Left hindlimb (tissue), 1 donor: ENCODE measurements around the gene RCBTB2.
"Not testable (repeated sequence)": the region's sequence is repeated elsewhere in the genome, so short reads cannot be mapped to it uniquely, and the experiment has no call there.

Experiments
- DNase-seq: peaks from one replicate; pipeline ENCODE4 v3.0.0-alpha.2; 2018

RCBTB2 gene

DNA sequence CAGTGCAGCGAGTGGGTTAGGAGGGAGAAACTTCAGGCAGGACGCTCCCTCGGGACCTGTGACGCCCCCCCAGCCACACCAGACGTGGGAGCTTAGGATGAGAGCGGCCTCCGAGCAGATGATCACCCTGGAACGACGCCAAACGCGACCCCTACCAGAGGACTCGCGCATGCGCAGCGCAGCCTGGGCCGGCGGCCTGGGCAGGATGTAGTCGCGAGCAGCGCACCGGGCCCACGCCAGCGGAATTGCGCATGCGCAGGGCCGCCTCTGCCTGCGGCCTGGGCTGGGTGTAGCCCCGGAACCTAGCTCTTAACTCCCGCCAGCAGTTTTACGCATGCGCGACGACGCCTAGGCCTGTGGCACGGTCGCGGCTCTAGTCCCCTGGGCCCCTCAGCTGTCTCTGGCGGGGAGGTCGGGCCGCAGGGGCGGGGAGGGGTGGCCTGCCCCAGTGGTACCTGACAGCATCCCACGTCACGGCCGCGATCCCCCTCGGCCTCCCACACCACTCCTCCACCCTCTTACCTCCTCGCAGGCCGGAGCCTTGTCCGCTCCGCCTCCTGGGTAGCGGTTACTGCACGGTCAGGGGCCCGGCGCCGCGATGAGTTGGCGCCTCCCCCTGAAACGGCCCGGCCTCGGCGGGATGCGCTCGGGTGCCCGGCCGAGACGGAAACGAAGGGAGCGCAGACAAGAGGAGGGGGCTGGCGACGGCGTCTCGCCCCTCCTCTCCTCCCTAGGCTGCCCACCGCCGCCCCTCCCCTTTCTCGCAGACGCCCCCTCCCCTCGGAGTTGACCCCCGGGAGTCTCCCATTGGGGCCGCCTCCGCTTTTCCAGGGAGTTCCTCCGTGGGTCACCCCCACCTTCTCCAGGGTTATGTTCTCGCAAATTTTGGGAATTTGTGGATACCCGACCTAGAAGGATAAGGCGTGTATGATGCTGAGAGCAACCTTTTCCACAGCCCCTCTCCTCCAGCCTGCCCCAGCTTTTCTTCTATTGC, at the start of gene RCBTB2:
TSS of gene RCBTB2 (minus strand) at position 575 of the 994 bp plus-strand sequence. CDS start 11,141 bp downstream, outside the sequence.
- DNase-seq = peak; percentile 99

DNA sequence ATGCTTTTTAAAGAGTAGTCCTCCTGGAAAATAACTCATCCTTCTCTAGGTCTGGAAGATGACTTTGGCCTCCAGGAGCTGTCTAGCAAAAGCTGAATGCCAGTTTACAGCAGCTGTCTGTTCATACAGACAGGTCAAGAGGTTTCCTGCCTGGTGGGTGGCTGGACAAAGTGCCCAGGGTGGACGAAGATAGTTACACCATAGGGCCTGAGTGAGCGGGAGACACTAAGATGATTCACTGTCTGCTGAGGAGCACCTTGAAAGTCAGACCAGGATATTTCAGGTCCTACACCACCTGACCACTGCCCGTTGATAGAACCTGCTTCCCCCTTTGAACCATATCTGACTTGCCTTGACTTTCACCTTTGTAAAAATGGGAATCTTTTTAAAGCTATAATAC, 49.2 kb upstream of the RCBTB2 start:
- no peak for DNase-seq

DNA sequence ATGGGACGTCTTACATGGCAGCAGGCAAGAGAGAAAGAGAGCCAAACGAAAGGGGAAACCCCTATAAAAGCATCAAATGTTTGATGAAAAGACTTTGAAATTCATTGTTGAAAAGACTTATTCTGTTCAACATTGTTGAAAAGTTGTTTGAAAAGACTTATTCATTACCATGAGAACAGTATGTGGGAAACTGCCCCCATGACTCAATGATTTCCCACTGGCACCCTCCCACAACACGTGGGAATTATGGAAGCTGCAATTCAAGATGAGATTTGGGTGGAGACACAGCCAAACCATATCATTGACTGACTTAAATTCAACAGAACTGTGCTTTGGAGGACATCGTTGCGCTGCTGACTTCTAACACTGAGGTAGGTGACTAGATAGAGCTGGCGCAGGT, 48.0 kb upstream of the RCBTB2 start:
- no peak for DNase-seq

DNA sequence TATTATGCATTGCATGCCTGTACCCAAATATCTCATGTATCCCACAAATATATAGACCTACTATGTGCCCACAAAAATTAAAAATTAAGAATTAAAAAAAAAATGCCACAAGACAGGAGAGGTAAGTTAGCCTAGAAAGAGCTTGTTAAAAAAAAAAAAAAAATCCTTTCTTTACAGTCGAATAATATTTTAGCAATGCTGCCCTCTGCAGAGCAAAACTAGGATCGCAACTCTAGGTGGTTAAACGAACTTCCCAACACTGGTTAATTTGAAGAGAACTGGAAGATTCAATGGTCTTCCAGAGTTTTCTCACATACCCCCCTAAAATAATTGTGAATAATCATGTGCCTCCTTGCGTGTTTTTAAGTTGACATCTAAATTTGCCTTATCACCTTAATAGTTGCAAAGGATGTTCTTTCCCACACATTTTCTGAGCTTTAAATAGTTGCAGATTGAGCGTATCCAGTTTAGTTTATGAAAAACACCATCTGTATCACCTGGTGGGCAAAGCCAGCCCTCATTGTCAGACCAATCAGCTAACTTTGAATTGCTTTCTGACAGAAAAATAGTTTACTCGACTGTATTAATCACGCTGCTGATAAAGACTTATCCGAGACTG, 47.4 kb upstream of the RCBTB2 start:
- DNase-seq = peak; percentile 69

DNA sequence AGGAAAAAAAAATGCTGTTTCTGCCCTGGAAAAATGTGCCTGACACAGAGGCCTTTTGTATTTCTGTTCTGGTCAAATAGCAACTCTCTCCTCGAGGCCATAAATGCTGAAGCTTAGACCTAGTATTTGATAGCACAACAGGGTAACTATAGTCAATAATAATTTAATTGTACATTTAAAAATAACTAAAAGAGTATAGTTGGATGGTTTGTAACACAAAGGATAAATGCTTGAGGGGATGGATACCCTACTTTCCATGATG, 47.0 kb upstream of the RCBTB2 start:
- not testable (repeated sequence) for DNase-seq

DNA sequence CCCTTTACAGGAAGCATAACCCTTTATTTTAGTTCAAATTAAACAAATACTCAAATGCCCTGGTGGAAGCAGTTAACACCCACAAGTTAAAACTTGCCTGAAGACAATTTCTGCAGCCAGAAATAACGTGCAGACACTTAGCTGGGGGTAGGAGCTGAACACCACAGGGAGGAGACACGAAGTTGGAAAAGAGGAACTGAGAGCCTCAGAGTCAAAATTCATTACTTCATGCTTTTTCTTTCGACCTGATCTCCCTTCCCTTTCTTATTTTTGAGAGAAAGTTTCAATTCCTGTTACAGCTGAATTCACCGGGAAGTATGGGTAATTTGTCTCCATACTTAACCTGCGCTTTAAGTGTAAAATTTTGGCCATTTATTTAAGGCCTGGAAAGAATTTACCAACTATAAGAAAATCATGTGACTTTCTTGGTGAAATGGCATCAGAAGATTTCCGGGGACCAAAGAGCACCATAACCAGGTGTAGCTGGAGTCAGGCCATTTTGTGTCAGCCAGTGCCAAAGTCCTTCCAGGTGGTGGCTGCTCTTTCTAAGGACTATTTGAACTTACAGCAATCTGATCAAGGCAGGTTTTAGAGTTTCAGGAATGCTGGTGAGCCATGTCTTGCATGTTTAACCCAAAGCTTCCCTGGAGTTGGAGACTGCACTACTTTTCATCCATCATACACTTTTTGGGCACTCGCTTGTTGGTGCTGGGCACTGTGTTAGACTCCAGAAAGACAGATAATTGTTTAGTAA, 46.5 kb upstream of the RCBTB2 start:
- DNase-seq = no peak

DNA sequence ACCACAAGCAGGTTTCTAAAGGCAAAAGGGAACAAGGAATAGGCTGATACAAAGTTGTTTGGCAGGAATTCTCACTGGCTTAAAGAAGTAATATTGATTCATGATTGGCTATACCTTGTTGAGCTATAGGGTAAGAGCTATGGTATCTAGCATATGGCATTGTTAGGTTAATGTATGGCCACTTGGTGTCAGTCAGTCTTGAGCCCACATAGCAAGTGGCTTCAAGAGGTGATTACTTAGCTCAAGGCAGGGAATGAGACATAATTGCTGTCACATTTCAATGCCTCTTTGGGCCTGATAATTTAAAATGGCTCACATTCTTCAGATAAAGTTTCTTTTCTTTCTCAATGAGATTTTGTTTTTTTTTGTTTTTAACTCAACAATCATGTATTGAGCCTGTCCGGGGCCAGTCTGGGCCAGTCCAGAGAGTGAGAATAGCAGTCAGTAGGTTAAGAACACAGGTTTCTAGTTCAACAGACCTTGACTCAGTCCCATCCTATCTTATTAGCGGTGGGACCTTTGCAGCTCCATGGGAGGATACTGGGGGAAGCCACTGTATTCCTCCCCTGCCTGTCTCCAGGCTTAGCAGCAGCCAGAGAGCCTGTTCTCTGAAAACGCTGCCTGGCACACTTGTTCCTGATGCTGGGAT, 45.8 kb upstream of the RCBTB2 start:
- no peak for DNase-seq

DNA sequence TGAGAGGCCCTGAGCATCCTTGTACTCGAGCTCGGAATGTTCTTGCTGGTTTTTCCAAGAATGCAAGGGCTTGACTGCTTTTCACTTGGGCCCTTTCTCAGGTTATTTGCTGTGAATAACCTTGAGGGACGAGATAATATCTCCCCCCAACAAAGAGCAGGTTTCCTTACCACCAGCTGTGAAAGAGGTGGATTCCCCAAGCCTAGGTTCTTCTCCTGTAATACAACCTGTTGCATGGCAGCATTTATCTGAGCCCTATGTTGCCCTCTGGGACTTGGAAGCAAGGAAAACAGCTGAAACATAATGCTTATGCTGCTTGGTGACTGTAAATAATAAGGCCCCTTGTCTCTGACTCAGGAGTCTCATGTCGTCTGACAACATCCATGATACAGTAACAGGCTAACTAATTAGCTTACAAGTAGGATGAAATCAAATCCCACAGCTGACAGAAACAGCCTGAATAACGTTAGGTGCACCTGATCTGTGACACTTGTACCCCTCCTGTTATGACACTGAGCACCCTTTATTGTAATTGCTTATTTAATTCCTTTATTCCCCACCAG, 43.6 kb upstream of the RCBTB2 start:
- no peak for DNase-seq

DNA sequence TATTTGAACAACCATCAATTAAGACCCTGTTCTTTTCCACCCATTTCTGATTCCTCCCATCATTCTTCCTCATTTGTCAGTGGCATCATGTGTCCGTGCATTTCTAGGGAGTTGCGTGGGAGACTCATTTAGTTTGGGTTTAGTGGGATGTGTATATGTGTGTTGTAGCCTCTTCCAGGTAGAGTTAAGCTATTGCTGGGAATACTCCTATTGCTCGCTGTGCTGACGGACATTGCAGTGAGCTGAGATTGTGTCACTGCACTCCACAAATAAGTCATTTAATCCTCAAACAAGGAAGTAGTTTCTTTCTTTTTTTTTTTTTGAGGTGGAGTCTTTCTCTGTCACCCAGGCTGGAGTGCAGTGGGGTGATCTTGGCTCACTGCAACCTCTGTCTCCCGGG, 42.2 kb upstream of the RCBTB2 start:
- DNase-seq = no peak

DNA sequence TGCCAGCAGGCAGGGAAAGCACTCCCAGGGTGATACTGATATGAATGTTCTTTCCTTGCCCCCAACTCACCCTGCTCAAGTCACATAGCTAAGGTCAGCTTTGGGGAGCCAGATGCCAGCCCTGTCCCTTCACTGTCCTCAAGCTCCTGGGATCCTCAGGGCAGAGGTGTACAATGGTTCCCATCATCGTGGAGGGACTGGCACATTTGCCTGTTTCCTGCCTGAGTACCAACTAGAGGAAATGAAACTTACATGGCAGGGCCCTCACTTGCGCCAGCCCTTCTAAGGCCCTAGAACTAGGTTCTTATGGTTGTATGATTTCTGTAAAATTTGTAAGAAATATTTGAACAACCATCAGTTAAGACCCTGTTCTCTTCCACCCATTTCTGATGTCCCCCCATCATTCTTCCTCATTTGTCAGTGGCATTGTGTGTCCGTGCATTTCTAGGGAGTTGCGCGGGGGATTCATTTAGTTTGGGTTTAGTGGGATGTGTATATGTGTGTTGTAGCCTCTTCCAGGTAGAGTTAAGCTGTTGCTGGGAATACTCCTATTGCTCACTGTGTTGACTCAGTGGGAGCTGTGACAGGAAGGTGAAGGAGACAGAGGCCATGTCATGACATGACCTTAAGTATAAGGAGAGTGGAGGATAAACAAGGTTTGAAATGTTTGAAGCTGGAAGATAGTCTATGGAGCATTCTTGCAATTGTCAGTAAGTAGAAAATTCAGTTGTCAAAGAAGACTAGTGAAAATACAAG, 41.3 kb upstream of the RCBTB2 start:
- DNase-seq = no peak

DNA sequence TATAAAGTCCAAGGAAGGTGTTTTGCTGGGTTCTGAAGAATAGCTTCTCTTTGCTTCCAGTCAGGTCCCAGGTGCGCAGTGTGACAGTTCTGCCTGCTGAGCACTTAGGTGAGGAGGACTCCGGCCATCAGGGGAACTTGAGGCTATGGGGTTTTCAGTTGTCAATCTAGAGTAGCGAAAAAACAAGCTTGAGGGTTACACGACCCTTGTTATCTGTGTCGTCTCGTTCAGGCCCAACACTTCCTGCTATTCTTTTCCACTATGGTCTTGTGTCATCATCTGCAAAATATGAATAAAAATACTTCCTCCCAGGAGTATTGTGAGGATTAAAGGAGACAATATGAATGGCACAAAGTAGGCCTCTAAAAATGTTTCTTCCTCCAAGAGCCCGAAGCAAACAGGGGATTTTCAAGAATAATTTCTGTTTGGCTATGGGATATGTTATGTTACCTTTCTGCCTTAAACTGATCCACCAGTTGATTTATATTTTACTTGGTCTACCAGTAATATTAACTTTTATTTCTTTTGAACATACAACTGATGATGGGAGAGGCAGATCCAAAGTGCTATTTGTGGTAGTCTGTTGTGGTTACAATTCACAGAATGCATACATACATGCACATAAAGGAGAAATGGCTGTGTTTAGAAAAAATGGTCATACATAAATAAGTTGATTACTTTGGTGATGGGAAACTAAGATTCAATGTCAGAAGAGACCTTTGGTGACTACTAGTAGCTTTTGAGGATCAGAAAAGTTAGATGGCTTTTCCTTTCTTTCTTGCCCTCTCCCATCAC, 40.5 kb upstream of the RCBTB2 start:
- no peak for DNase-seq

DNA sequence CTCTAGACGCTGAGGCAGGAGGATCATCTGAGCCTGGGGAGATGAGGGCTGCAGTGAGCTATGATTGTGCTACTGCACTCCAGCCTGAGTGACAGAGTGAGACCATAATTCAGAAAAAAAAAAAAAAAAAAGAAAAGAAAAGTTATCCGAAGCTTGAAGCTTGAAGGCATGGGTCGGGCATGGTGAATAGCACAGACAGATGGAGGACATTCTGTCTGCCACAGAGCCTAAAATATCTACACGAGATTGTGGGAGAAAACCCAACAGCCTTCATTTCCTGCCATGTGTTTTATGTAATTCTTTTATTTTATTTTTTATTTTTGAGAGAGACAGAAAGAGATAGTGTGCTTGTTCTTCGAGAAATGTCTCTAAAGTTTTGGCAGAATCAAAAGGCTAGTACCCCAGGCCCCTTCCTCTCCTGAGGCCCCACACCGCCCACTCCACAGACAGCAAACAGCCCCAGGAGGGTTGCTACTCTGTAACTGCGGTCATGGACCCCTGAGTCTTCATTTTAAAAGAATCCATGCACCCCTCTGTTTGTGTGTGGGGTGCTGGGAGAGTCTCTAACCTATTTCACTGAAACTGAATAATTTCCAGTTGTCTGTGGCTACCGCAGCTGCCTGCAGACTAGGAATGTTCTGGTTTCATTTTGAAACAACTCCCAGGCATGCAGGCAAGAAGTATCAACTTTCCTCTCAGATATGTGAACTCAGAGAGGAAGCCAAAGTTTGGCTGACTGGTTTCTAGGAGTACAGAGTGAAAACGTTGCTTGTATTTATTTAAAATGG, 38.4 kb upstream of the RCBTB2 start:
- DNase-seq = peak; percentile 68

DNA sequence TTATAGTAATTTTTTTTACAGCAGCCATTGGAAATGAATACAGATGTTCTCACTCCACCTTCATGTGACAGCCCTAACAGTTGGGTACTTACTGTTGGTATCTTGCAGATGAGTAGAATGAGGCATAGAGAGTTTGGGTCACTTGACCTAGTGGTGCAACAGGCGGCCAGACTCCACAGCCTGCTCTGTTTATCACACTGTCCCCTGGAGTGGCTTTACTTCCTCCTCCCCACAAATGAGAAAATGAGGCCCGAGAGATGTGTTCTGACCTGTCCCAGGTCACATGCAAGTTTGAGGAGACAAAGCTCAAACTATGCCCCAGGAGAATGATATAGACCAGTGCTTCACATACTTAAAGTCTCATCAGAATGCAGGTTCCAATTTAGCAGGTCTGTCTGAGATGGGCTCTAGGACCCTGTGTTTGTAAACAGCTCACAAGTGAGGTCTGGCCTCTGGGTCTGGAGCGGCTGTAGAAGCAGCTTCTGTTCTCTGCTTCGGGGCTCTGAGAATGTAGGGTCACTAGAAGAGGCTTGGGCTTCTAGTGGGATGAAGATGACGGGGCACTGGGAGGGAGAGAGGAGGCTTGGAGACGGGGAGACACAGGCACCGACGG, 37.4 kb upstream of the RCBTB2 start:
- no peak for DNase-seq

DNA sequence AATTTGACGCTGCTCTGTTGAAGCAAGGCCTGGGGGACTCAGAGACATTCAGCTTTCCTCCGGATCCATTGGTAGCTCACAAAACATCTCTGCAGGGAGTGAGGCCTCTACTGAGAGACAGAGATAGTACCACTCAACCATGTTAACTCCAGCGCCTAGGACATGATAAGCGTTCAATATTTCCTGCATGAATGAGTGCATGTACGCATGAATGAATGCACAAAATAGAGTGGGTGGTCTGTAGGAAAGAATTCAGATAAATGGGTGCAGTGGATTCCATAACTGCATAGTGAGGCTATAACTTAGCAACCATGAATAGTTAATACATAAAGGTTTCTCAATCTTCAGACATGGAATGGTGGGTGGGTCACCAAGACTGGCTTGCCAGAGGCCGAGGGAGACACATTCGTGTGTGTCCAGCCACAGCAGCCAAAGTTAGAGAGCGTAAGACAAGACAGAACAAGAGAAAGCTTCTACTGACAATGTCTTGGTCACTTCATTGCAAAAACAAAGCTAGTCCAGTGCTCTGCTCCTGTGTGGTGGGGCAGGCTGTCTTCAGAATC, 36.3 kb upstream of the RCBTB2 start:
- DNase-seq = no peak

DNA sequence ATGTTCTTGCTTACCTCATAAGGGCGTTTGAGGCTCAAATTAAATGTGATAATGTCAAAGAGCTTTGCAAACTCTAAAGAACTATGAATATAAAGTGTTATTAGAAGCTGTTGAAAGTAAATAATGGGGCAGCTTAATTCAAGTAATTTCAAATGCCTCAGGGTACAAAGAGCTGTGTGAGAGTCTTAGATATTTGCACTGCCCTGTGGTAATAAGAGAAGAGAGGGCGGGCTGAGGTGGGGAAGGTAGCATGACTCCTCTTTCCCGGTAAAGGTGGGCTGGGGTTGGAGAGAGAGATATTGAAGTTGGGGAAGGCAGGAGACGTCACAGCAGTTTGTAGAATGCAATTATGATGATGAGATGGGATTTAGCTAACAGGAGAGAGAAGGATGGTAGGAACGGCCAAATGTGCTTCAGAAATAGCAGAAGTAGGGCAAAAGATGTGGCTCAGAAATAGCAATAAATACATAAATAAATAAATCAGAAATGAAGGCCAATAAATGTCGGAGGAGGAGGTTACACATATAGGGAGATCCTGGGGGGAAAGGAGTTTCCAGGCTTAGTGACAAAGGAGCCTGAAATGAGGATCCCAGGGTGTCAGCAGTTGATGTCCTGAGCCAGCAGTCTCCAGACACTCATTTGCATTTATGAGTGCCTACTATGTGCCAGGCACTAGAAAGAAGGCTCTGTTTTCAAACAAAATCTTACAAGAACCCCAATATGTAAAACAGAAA, 35.7 kb upstream of the RCBTB2 start:
- no peak for DNase-seq

DNA sequence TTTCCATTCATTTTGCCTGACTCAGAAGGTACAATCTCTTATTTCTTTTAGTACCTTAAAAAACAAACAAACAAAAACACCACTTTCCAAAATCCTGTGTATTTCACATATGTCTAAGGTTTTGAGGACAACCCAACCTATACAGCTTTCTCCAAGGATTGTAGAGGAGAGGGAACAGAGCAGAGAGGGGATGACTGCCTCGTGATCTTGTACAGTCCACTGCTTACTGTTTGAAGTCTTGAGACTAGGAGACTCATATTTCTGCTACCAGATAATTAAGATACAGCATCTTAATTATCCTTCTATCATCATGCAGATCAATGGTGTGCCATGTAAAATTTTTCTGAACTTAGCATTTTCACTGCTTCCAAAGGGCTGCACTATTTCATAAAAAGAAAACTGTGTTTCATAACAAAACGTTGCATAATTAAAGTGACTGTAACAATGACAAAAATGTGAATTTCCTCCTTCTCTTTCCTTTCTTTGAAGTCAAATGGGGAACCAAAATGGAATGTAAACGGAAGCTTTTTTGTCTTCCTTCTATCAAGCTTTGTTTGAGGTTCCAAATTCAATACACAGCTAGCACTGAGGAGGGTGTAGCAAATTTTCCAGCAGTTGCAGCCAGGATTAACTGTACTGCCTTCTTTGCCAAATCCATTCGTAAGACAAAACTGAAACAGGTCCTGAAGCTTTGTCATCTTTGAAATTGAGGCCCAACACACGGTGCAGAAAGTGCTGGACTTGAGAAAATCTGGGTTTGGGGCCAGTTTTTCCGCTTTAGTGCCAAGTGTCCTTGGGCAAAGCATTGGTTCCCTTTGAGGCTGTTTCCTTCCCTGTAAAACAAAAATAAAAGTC, 34.9 kb upstream of the RCBTB2 start:
- DNase-seq = peak; percentile 69

DNA sequence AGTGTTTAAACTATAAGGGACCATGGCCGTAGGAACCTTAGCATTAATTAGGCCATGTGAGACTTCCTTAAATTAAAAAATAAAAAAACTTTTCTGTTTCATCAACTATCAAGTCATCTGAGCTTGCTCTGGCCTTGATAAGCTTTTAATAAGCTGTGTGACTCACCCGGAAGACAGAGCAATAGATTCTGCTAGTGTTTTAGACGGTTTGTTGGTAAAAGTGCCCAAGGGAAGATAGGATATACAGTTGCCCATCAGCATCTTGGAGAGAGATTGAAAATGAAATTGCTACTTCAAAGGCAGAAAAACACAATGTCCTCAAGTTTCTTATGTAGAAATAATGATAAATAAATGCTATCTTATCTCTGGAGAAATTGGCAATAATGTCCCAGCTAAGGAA, 31.2 kb upstream of the RCBTB2 start:
- no peak for DNase-seq

DNA sequence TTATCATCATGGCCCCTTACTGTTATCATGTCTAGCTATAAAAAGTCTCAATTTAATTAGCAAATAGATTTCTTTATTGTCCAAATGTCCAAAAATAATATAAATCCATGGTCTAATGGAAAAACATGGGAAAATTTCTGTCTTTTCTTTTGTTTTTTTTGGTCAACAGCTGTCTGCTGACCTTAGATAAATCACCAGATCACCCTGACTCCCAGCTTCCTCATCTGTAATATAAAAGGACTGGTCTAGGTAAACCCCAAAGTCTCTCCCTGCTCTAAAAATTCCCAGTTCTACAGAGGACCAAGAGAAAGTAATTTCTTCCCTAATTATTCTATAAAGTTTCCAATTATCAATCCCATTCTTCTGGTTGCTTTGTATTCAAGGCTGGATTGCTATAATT, 30.7 kb upstream of the RCBTB2 start:
- no peak for DNase-seq
